ENCODE results near the gene EPB41L2. TPM values are rescaled to one million over a fixed set of nuclear protein-coding genes. Genes with fewer than 3 reads are reported as not detected.

Gene EPB41L2
- total RNA-seq = 46.9 and 47.4 TPM in 2 replicates

DNA sequence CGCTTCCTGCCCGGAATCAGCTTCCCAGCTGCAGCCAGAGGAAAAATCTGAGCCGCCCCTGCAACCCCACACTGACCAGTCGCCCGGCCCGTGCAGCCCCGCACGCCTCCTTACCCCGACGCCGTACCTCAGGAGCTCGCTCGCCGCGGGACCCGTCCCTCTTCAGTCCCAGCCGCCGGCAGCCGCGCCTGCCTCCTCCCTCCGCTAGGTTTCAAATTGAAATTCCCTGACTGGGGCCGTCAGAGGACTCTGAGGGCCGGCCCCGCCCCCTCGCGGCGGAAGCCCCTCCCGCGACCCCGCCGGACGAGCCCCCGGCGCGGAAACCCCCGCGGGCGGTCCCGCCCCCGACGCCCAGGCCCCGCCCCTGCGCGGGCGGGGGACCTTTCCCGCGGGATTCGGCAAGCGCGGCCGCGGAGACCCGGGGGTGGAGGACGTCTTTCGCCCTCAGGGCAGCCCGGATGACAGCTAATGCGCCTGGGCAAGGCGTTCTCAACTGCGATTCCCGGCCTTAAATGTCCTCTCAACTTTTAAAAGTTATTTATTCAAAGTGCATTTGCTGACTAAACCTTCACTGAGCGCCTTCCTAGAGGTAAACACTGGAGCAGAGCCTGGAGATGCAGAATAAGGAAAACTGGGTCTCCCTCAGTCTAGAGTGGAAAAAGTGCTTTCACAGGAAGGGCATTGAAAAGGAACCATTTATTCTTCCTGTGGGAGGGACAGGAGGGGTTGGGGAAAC, at the start of gene EPB41L2:
Gene EPB41L2 (minus strand): TSS at position 218 of the 736 bp plus-strand sequence. CDS start 106,760 bp downstream, outside the sequence.
- TF ChIP-seq, protein P1, sequence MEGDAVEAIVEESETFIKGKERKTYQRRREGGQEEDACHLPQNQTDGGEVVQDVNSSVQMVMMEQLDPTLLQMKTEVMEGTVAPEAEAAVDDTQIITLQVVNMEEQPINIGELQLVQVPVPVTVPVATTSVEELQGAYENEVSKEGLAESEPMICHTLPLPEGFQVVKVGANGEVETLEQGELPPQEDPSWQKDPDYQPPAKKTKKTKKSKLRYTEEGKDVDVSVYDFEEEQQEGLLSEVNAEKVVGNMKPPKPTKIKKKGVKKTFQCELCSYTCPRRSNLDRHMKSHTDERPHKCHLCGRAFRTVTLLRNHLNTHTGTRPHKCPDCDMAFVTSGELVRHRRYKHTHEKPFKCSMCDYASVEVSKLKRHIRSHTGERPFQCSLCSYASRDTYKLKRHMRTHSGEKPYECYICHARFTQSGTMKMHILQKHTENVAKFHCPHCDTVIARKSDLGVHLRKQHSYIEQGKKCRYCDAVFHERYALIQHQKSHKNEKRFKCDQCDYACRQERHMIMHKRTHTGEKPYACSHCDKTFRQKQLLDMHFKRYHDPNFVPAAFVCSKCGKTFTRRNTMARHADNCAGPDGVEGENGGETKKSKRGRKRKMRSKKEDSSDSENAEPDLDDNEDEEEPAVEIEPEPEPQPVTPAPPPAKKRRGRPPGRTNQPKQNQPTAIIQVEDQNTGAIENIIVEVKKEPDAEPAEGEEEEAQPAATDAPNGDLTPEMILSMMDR (IDR thresholded peaks at IDR 0.05; ENCODE audit: extremely low read depth, low read depth, low read length) = no peak
- H3K27me3 ChIP-seq (ENCODE audit: insufficient read depth, low read length) = no peaks in the 10 kb centered on the region
- no peaks in the 10 kb centered on the region for H3K36me3 ChIP-seq (ENCODE audit: insufficient read depth, low read length)
- H3K4me2 ChIP-seq (ENCODE audit: insufficient read depth, low read length) = peak within 1 kb of the TSS; percentile 91
- H4K20me1 ChIP-seq (ENCODE audit: insufficient read depth, low read length) = no peaks in the 10 kb centered on the region
- peaks cover 29% of the 10 kb centered on the region for H3K4me1 ChIP-seq (ENCODE audit: insufficient read depth, low read length)
- DNase-seq (ENCODE audit: insufficient read length, low spot score, missing footprints) = peak; percentile 97
- H2AFZ ChIP-seq (ENCODE audit: low read length) = peak within 1 kb of the TSS; percentile 96
- H3K4me3 ChIP-seq (ENCODE audit: insufficient read depth, low read length) = peak within 1 kb of the TSS; percentile 83
- H3K9me3 ChIP-seq (ENCODE audit: low read depth, low read length) = no peaks in the 10 kb centered on the region
- peaks cover 20% of the 10 kb centered on the region for H3K79me2 ChIP-seq (ENCODE audit: insufficient read depth, low read length)
- H3K27ac ChIP-seq (ENCODE audit: low read depth, low read length) = peak within 1 kb of the TSS; percentile 86

DNA sequence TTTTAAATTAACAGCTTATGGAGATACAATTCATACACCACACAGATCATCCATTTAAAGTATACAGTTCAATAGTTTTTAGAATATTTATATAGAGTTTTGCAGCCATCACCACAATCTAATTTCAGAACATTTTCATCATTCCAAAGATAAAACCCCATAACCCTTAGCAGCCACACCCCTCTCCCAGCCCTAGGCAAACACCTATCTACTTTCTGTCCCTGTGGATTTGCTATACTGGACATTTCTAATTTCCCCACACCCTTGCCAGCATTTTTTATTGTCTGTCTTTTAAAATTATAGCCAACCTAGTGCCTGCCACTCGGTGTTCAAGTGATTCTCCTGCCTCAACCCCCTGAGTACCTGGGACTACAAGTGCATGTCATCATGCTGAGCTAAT, 49.2 kb upstream of the EPB41L2 start:
- Histone ChIP-seq H3K9me3 (ENCODE audit: low read depth, low read length) (no peaks in the 10 kb centered on the region), H3K27ac (ENCODE audit: low read depth, low read length) (no peak overlapping the region), H4K20me1 (ENCODE audit: insufficient read depth, low read length) (no peaks in the 10 kb centered on the region), H3K4me3 (ENCODE audit: insufficient read depth, low read length) (no peak overlapping the region), H3K36me3 (ENCODE audit: insufficient read depth, low read length) (no peaks in the 10 kb centered on the region), H3K4me1 (ENCODE audit: insufficient read depth, low read length) (no peaks in the 10 kb centered on the region), H3K27me3 (ENCODE audit: insufficient read depth, low read length) (no peaks in the 10 kb centered on the region), H3K4me2 (ENCODE audit: insufficient read depth, low read length) (no peak overlapping the region), H2AFZ (ENCODE audit: low read length) (no peak overlapping the region), H3K79me2 (ENCODE audit: insufficient read depth, low read length) (no peaks in the 10 kb centered on the region)
- DNase-seq (ENCODE audit: insufficient read length, low spot score, missing footprints) = no peak
- TF ChIP-seq, protein P1 (IDR thresholded peaks at IDR 0.05; ENCODE audit: extremely low read depth, low read depth, low read length) = no peak

DNA sequence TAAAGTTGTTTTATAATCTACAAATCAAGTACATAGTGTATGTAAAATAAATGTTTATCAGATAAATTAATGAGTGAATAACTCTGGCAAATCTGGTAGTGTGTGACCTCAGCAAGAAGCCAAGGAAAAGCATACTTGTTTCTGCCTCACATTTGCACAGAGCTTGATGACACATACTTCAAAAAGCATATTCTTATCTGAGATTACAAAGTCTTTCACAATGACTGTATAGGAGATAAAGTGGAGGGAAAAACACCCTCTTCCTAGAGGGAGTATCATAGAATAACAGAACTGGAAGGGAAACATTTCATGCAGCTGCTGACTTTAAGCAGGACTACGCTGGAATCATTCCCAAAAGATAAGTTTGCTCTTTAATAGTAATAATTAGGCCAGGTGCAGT, 44.1 kb upstream of the EPB41L2 start:
- no peaks in the 10 kb centered on the region for H3K27me3 ChIP-seq (ENCODE audit: insufficient read depth, low read length)
- H3K36me3 ChIP-seq (ENCODE audit: insufficient read depth, low read length) = no peaks in the 10 kb centered on the region

DNA sequence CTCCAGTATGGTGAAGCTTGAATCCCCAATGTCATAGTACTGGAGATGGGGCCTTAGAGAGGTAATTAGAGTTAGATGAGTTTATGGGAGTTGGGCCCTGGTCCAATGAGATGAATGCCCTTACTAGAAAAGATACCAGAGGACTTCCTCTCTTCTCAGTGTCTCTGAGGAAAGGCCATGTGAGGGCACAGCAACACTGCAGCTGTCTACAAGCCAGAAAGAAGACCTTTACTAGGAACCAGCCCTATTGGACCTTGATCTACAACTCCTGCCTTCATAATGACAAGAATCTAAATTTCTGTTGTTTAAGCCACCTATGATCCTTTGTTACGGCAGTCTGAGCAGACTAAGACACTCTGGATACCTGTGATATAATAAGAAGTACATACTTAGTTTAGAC, 40.9 kb upstream of the EPB41L2 start:
- TF ChIP-seq, protein P1 (IDR thresholded peaks at IDR 0.05; ENCODE audit: extremely low read depth, low read depth, low read length) = no peak
- Histone ChIP-seq H3K36me3 (ENCODE audit: insufficient read depth, low read length) (no peaks in the 10 kb centered on the region), H3K4me3 (ENCODE audit: insufficient read depth, low read length) (no peak overlapping the region), H3K4me2 (ENCODE audit: insufficient read depth, low read length) (no peak overlapping the region), H3K79me2 (ENCODE audit: insufficient read depth, low read length) (no peaks in the 10 kb centered on the region), H3K27me3 (ENCODE audit: insufficient read depth, low read length) (no peaks in the 10 kb centered on the region), H4K20me1 (ENCODE audit: insufficient read depth, low read length) (no peaks in the 10 kb centered on the region), H3K9me3 (ENCODE audit: low read depth, low read length) (no peaks in the 10 kb centered on the region), H3K4me1 (ENCODE audit: insufficient read depth, low read length) (peaks cover 19% of the 10 kb centered on the region), H3K27ac (ENCODE audit: low read depth, low read length) (peak overlapping the region; percentile 51), H2AFZ (ENCODE audit: low read length) (no peak overlapping the region)
- DNase-seq (ENCODE audit: insufficient read length, low spot score, missing footprints) = no peak

More for the DNA sequence above, 44.1 kb upstream of the EPB41L2 start:
- Histone ChIP-seq H3K4me1 (ENCODE audit: insufficient read depth, low read length) (peaks cover 16% of the 10 kb centered on the region), H3K27ac (ENCODE audit: low read depth, low read length) (peak overlapping the region; percentile 15), H4K20me1 (ENCODE audit: insufficient read depth, low read length) (no peaks in the 10 kb centered on the region), H2AFZ (ENCODE audit: low read length) (no peak overlapping the region), H3K4me2 (ENCODE audit: insufficient read depth, low read length) (no peak overlapping the region), H3K79me2 (ENCODE audit: insufficient read depth, low read length) (no peaks in the 10 kb centered on the region), H3K9me3 (ENCODE audit: low read depth, low read length) (no peaks in the 10 kb centered on the region), H3K4me3 (ENCODE audit: insufficient read depth, low read length) (no peak overlapping the region)
- peak; percentile 58 for DNase-seq (ENCODE audit: insufficient read length, low spot score, missing footprints)
- TF ChIP-seq, protein P1 (IDR thresholded peaks at IDR 0.05; ENCODE audit: extremely low read depth, low read depth, low read length) = no peak

Data from osteoblast (primary cell).